GM19025 (cell line): ENCODE results near the gene FBXO44.

Experiments used
- ATAC-seq: cut with Tn5 transposase; IDR thresholded peaks from one replicate; pipeline ENCODE4 v1.9.1; 2021; ENCODE audit warnings: mild to moderate bottlenecking, low read depth, moderate library complexity; ENCODE audit not compliant: unreplicated experiment

The FBXO44 gene

DNA sequence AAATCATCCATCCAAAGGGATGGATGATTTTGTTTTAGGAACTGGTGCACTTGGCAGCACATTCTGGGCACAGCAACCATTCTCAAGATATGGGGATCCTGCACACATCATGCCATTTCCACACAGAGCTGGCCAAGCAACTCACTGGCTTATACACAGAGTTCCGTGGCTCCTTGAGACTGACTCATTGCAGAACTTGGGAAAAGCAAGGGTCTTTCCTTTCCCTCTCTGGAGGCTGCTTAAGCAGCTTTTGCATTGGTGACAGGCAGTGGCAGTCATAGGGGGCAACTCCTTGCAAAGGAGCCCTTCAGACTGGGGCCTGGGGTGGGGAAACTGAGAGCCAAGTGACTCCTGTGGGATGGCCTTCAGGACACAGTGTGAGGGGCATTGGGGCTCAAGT, 28.1 kb downstream of the FBXO44 start:
- ATAC-seq, result no peak

DNA sequence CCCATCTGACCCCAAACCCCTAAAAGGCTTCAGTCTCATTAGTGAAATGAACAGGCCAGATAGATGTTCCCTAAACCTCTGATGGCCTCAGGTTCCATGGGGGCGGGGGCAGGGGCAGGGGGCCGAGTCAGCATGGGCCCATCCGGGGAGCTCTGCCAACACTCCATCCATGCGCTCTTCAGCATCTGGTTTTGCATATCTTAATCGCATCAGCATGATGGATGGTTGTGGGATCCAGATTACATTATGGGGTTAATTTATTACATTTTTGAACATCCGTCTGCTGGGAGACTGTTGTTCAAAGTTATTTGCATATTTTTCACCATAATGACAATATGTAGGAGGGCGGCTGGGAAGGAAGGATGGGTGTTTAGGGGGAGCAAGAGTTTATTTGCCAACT, 29.4 kb downstream of the FBXO44 start:
- ATAC-seq, result no peak

DNA sequence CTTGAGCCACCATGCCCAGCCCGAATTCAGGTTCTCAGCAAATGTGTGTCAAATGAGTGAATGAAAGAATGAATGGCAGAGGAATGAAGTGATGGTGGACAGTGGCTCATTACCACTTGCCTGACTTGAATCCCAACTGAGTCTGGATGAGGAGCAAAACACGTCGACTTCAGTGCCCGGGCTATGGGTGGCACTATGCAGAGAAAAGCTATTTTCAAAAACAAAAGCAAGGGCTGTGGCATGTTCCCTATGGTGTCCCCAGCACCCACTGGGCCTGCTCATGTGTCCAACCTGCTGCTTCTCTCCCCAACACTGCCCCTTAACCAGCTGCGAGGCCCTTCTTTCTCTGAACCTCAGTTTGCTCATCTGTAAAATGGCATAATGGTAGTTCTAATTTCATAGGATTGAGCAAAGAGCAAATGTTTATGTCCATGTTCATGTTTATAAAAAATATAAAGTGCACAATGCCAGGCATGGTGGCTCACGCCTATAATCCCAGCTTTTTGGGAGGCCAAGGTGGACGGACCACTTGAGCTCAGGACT, 30.6 kb downstream of the FBXO44 start:
- ATAC-seq, result no peak

DNA sequence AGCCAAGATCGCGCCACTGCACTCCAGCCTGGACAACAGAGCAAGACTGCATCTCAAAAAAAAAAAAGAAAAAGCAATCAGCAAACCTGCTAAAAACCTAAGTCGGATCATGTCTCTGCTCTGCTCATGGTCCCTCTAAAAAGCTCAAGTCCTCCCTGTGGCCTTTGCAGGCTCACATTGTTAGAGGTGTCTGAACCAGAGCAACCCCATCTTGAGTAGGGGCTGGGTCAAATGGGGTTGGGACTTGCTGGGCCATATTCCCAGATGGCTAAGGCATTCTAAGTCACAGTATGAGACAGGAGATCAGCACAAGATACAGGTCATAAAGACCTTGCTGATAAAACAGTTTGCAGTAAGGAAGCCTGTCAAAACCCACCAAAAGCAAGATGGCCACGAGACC, 33.8 kb downstream of the FBXO44 start:
- ATAC-seq, result no peak

DNA sequence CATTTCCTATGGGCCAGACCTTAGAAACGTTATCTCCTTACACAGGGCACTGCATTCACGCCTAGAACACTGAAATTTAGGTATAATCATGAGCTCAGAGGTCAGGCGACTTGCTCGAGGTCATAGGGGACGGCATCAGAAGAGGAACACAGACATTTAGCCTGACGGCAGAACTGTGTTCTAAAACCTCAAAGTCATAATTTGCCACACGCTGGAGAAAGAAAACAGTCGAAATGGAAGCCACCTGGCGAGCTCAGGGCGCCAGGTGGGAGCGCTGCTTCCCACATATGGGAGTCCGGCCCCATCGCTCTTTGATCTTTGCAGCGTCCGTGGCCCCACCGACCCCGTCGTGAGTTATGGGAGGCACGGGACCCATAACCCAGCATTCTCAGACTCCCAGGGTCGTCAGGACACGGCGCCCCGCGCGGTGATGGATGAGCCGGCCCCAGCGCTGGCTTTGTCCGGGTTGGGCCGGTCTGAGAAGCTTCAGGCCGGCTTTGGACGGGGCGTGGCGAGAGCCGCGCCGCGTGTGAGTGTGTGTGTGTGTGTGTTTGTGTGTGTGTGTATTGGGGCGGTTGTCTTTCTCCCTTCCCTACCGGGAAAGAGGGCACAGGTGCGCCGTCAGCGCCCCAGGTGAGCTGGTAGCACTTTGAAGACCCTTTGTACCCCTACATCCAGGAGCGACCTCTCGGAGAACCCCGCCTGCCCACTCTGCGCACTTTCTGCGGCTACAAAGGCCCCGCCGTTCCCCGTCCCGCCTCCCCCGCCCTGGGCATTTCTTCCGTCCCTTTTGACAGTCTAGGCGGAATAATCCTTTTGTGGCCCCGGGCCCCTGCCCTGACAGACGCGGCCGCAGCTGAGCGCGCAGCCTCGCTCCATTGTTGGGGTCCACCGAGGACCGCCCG, 36.0 kb downstream of the FBXO44 start:
- no peak for ATAC-seq

DNA sequence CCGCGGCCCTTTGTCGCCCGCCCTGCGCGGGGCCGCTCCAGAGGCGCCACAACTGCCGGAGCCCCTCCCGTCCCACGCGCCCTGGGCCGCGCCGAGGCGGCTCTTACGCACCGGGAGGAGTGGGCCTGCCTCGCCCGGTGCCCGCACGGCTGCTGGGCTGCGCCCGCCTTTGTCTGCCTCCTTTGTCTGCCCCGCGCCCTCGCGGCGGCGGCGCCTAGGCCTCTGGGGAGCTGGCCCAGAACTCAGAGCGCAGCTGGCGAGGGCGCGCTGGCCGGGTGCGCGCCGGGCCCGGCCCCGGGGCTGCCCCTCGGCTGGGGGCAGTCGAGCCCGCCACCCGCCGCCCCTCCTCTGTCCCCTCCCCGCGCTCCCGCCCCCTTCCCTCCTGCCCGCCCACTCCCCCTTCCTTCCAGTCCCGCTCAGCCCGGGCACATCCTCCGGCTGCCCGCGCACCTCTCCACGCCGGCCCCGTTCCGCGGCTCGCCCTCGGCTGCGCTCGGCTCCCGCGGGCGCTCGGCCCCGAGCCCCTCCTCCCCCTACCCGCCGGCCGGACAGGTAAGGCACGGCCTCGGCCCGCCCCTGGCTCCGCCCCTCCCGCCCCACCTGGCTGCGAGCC, 36.7 kb downstream of the FBXO44 start, which contains the start of gene DRAXIN:
Gene DRAXIN (plus strand): TSS at position 409 of the 613 bp plus-strand sequence. CDS start 14,549 bp downstream, outside the sequence.
- ATAC-seq, result no peak

DNA sequence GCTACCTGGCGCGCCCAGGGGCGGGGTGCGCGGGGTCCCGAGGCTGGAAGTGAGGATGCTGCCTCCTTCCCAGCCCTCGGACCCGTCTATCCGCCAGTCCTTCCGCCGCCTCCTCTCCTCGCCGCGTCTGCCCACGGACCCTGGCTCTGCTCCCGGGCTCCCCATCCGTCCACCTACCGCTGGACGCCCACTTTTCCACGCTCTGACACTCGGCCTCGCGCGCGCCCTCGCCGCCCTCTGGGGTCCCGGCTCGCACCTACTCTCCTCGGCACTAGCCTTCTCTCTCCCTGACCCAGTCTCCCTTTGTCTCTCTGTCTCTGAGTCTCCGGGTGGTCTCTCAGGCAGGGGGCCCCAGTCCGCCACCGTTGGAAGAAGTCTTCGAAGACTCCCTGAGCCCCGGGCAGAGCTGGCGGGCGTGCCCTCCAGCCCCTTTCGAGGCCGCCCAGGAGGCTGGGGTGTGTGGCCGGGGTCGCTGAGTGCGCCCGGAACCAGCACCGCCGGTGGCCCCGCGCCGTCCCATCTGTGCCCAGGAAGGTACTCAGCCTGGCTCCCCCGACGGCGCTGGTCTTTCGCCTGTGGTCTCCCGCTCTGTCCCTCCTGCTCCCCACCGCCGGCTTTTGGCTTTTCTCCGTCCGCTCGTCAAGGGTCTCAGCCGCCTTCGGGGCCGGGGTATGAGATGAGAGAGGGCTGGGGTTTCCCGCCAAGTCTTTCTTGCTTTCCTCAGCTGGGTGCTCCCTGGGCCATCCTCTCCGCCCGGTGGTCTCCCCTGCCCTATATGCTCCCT, 37.4 kb downstream of the FBXO44 start:
- no peak for ATAC-seq

DNA sequence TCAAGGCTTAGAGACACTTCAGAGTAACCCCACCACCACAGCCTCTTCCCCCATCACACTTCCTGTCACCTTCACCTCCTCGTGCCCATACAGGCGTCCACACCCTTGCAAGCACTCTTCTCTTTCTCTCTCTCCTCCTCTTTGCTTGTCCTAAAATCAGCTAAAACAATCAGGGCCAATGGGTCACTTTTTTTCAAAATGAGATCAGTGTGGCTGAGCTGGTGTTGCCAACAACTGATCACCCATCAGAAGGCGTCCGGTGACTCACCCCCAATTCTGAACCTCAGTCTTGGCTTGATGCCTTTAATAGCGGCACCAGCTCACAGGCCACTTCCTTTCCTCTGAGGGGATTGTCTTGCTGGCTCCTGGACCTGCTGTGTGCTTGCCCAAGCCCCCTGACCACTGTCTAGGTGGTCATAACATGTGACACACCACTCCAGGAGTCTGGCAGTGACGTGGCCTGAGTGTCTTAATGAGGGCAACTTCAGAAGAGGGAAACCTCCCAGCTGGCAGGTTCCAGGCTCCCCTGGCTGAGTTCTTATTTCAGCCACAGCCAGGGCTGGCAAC, 38.4 kb downstream of the FBXO44 start:
- no peak for ATAC-seq

DNA sequence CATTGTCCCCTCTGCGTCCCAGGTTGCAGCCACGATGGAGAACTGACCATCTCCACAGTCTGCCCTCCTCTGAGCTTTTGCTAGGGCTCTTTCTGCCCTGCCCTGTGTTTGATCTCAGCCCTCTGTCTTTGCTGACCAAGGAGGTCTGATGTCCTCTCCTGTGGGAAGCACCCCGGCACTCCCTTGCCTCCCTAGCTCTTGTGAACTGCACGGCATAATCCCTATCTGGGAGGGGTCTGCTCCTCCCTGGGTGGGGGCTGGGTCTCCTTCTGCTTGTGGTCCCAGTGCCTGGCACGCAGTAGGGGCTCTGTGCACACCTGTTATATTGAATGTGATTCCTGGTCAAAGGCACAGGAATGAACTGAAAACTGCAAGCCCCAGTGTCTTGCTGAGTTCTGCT, 39.2 kb downstream of the FBXO44 start:
- no peak for ATAC-seq

DNA sequence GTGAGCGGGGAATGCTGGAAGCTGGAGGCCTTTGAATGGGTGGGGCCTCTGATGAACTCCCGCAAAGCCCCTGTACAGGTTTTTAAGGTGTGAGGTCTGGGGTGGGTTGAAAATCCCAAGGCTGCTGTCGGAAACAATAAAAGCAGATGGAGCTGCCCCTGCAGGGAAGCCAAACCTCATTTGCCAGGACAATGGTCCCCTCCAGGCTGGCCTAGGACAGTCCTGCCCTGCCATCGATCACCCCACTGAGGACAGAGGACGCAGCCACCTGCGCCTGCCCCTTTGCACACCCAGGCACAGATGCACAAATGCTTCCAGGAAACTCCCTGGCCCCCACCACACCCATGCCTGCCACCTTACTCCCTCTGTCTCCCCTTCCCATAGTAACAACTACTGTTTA, 41.2 kb downstream of the FBXO44 start:
- no peak for ATAC-seq

DNA sequence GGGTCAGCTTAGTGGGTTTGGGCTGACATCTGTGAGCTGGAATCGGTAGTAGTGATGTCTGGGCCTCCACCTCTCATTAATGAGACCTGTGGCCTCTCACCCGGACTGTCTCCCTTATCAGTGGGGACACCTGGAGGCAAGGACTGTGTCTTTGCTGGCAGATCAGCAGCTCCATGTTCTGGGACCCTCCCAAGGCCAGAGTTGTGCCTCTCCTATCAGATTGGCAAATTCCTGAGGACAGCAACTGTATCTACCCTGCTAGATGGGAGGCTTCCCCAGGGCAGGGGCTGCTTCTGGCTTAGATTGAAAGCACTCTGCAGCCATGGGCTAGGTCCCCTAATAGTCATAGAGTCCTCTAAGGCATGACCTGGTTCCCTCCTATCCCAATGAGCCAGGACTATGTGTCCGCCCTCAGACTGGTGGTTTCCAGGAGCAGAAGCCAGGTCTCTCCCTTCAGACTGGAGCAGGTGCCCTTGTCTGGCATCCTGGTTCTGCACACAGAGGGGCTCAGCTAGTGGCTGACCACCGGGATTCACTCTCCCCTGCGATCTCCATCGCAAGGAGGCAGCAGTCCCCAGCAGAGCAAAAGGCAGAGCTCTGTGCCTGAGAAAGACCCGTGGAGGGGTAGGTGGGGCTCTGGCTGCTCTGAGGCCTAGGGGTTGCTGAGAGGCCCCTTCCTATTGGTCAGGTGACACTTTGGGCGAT, 42.7 kb downstream of the FBXO44 start:
- ATAC-seq, result no peak

DNA sequence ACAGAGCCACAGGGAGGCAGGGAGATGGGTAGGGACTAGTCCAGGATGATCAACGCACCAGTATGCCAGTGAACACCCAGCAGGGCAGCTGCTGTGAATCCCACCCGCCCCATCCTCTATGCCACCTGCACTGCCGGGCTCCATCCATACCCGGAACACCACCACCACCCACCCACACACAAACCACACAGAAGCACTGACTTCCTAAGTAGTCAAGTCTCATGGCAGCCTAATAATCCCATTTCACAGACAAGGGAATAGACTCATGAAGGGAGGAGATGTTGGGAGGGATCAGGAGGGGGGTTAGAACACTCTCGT, 43.2 kb downstream of the FBXO44 start:
- no peak for ATAC-seq

DNA sequence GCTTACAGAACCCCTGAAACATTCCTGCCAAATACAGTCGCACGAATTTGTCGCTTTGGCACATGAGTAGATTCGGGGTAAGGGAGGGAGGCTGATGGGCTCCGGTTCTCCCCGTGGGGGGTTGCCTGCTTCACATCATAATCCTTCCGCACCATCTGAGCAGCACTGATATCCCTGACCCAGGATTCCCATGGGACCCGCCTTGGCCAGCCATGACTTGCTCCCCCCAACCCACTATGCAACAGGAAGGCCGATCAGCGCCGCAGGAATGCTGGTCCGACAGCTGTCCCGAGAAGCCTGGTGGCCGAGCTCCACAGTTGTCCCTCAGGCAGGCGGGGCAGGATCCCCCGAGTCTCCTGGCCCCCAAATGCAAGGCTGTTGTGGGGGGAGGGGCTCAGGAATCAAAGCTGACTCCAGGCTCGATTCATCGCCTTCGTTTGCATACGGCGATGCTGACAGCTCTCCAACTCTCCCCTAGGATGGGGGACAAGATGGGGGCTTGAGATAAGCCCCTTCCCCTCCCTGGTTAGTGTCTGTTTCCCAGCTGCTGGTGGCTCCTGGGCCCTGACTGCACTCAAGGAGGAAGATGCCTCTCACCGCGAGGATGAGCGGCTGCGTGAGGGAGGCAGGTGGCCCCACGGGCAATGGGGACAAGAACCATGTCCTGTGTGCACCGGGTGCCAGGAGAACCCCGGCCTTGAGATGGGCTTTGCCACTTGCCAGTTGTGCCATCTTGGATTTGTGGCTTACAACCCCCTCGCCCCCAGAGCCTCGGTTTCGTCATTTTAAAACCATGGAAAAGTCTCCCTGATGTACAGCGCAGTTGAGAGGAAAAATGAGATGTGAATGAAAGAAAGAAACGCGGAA, 46.2 kb downstream of the FBXO44 start:
- ATAC-seq, result no peak

DNA sequence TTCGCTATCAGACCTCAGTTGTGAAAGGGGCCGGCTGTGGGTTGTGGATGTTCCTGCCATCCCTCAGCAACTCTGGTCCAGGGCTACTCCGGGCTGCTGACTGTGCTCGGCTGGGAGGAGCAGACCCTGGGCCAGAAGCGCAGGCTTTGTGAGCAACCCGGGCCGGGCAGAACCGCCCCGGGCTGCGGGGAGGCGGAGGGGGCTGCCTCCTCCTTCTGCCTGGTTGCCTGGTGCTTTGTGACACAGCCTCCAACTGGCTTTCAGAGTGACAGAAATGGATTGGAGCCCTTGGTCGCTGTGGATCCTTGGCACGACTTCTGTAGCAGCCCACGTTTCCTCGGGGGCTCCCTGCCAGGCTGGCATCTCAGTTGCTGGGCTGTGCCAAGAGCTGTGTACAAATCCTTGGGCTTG, 46.9 kb downstream of the FBXO44 start:
- no peak for ATAC-seq

DNA sequence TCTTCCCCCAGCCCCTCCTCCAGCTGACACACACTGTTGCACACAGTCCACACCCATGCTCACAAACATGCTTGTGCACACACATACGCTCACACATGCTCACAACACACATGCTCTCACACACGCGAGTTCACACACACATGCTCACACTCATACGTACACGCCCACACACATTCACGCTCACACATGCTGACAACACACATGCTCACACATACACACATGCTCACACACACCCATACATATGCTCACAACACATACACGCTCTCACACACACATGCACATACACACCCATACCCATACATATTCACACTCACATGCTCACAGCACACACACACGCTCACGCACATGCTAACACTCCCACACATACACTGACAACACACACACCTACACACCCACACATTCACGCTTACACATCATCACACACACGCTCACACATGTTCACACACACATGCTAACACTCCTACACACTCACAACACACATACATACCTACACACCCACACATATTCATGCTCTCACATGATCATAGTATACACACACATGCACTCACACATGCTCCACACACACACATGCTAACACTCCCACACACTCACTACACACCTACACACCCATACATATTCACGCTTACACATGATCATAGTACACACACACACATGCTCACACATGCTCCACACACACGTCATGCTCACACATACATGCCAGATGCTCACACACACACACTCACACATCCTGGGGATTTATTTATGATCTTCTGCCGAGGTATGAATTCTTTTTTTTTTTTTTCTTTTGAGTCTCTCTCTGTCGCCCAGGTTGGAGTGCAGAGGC, 47.5 kb downstream of the FBXO44 start:
- ATAC-seq, result no peak

DNA sequence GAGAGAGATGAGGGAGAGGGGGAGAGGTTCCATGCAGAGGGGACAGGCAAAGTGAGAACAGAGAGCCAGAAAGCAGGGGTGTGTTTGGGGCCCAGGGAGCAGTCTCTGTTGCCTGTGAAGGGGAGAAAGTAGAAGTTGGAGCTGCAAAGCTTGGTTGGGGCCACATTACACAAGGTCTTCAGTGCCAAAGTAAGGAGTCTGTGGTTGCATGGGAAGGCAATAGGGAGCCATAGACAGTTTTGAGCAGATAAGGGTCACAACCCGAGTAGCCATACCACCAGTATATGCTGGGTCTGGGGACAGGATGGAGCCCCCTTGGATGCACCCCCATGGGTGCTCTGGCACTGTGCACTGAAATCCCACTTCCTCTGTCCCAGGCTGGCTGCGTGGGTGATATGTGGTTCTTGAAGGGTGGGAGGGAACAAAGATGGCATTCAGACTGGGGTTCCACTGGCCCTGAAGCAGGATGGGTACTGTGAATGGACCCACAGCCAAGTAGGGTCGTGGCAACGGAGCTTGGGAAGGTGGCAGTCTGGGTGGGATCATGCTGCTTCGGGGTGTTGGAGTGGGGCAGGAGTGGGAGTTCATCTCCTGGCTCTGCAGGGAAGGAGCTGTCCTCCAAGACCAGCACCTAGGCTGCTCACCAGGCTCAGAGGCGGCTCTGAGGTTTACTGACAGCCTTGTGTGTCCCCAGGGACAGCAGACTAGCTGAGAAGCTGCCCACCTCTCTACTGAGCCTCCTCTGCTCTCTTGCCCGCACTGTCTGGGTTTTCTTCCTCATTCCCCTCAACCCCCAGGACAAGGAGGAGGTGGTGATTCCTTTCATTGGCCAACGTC, 48.9 kb downstream of the FBXO44 start:
- ATAC-seq, result no peak

DNA sequence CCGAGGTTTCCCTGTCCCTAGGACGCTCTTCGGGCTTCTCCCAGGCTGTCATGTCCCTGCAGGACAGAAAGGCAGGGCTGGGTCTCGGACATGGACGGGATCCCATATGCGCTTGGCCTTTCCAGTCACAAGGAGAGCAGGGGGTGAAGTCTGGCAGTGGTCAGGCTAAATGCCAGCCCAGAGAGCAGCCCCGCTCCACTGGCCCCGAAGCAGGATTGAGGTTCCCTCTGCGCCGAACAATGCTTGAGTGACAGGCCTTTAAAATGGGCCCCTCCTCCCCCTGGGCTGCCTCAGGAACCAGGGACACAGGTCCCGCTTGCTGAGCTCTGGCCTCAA, 49.5 kb downstream of the FBXO44 start:
- no peak for ATAC-seq
